IPS-NIHi7 (cell line): ENCODE measurements around the gene SCARB2.
A peak's percentile ranks its signal among the peaks of the same experiment; 100 is the strongest.
"Not testable (repeated sequence)": the region's sequence is repeated elsewhere in the genome, so short reads cannot be mapped to it uniquely, and the experiment has no call there.

ENCODE experiments used
- DNase-seq: peaks from one replicate; pipeline ENCODE4 v3.0.0; 2012; ENCODE audit warnings: mixed read lengths; ENCODE audit errors: extremely low spot score

Gene SCARB2, protein sequence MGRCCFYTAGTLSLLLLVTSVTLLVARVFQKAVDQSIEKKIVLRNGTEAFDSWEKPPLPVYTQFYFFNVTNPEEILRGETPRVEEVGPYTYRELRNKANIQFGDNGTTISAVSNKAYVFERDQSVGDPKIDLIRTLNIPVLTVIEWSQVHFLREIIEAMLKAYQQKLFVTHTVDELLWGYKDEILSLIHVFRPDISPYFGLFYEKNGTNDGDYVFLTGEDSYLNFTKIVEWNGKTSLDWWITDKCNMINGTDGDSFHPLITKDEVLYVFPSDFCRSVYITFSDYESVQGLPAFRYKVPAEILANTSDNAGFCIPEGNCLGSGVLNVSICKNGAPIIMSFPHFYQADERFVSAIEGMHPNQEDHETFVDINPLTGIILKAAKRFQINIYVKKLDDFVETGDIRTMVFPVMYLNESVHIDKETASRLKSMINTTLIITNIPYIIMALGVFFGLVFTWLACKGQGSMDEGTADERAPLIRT

GRCh38 chr4:76213415-76214176 lies at the start of gene SCARB2:
TSS of gene SCARB2 (minus strand) at chr4:76213824. CDS start at chr4:76213543, 281 bp downstream.
- DNase-seq = peak; percentile 93

DNA sequence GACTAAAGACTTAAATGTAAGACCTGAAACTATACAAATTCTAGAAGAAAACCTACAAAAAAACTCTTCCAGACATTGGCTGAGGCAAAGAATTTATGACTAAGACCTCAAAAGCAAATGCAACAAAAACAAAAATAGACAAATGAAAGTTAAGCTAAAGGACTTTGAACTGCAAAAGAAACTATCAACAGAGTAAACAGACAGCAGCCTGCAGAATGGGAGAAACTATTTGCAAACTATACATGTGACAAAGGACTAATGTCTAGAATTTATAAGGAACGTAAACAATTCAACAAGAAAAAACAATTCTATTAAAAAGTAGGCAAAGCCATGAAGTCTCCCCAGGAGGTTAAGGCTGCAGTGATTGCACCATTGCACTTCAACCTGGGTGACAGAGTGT lies 46.9 kb upstream of the SCARB2 start:
- no peak for DNase-seq

DNA sequence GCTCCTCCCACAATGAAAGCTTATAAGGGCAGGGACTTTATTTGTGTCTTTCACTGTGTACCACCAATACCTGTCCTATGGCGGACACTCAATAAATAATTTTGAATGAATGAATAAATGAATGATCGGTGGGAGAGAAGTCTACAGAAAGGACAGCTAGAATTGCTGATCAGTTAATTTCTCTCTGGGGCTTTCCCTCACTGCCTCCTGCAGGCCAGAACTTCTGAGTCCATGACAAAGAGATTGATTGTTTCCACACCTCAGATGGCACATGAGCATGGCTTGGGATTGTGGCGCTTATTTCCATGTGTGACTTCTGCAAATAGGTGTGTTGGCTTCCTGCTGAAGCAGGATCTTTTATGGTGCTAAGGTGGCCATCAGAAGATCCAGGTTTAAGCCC lies 44.2 kb upstream of the SCARB2 start:
- DNase-seq = no peak

DNA sequence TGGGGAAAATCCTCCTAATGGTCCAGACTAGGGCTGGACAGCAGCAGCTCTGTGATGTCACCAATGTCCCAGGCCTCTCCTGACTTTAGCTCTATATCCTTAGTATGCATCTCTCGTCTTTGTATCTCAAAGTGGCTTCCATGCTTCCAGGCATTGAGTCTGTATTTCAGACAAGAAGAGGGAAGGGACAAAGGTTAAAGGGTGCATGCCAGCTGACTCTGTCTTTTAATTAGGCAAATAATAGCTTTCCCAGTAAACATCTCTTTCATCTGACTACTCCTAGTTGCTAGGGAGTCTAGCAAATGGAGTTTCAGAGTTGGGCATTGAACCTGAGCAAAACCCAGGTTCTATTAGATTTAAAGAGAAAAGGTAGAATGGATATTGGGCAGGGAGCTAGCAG lies 43.3 kb upstream of the SCARB2 start:
- no peak for DNase-seq

DNA sequence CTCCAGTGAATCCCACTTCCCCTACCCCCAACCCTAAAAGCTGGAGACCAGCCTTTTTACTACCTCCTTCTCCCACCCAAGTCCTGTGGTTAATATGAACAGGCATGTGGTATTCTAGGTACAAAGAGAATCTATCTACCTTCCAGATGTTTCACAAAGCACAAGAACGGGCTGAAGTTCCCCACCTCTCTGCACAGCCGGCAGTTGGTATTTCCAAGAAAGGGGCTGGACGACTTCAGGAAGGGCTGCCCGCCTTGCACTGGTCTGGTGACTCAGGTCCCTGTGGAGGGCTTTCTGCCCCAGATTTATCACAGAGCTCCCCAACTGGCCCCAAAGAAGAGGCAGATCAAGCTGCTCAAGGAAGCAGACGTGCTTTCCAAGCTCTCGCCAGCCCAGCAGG lies 42.4 kb upstream of the SCARB2 start:
- no peak for DNase-seq

DNA sequence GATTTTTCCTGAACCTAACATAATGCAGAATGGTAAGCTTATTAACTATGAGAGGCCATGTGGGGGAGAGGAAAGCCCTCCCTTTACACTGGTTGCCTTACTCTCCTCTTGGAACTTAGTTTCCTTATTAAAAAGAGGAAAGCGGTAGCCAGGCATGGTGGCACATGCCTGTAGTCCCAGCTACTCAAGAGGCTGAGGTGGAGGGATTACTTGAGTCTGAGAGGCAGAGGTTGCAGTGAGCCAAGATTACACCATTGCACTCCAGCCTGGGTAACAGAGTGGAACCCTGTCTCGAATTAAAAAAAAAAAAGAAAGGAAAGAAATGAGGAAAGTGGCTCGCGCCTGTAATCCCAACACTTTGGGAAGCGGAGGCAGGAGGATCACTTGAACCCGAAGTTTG lies 39.9 kb upstream of the SCARB2 start:
- DNase-seq = no peak

DNA sequence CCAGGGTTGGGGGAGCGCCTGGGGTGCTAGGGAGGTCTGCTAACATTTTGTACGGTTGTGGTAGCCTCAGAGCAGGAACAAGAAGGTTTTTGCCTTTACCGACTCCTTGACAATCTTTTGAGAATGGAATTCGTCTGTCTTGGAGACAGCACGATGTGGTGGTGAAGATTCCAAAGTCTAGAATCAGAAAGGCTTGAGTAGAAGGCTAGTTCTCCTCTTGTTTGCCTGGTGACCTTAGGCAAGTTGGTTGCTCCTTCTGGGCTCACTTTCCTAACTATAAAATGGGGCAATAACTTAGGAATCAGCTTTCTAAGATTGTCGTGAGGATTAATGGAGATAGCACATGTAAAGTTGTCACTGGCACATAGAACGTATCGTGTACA lies 38.6 kb upstream of the SCARB2 start:
- DNase-seq = no peak

- peak; percentile 87 for DNase-seq
Measured at GRCh38 chr4:76251441-76252270, 38.0 kb upstream of the SCARB2 start, which contains the start of gene FAM47E. TSS of gene FAM47E (plus strand) at chr4:76251721. CDS start at chr4:76251747, 26 bp downstream.

- no peak for DNase-seq
Measured at GRCh38 chr4:76250962-76251361, 37.3 kb upstream of the SCARB2 start.

- DNase-seq = no peak
Measured at GRCh38 chr4:76246852-76247251, 33.2 kb upstream of the SCARB2 start.

GRCh38 chr4:76246025-76246424 lies 32.4 kb upstream of the SCARB2 start:
- no peak for DNase-seq

GRCh38 chr4:76243877-76244276 lies 30.3 kb upstream of the SCARB2 start:
- DNase-seq = not testable (repeated sequence)

DNA sequence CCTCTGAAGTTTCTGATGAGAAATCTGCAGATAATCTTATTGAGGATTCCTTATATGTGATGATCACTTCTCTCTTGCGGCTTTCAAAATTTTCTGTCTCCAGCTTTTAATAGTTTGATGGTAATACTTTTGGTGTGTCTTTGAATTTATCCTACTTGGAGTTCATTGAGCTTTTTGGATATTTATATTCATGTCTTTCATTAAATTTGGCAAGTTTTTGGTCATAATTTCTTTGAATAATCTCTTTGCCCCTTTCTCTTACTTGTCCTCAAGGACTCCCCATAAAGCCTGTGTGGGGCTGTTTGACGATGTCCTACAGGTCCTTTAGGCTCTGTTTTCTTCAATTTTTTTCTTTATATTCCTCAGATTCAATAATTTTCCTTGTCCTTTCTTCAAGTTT lies 26.6 kb upstream of the SCARB2 start:
- no peak for DNase-seq

DNA sequence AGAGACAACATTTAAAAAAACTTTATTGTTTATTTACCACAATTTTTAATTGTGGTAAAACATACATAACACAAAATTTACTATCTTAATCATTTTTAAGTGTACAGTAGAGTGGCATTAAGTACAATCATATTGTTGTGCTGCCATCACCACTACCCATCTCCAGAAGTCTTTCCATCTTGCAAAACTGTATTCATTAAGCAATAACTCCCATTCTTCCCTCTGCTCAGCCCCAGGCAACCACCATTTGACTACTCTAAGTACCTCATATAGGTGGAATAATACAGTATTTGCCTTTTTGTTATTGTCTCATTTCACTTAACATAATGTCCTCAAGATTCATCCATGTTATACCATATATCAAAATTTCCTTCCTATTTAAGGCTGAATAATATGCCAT lies 25.1 kb upstream of the SCARB2 start:
- DNase-seq = no peak

GRCh38 chr4:76238236-76238635 lies 24.6 kb upstream of the SCARB2 start:
- no peak for DNase-seq

DNA sequence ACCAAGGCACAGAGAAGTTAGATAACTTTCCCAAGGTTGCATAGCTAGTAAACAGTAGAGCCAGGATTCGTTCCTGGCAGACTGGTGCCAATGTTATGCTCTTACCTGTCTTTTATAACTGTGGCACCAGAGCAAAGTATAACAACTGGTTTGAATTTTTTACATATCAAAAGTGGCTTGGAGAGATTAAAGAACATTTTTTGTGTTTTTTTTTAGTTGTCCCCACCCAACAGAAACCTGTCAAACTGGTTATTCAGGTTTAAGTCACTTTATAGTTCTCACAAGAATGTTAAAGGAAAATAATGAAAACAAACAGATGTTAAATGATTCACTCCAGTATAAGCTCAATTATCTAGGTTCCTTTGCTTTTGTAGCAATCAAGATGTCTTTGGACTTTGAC lies 22.3 kb upstream of the SCARB2 start:
- no peak for DNase-seq

- no peak for DNase-seq
Measured at GRCh38 chr4:76235407-76235806, 21.8 kb upstream of the SCARB2 start.

GRCh38 chr4:76234679-76235044 lies 21.0 kb upstream of the SCARB2 start:
- DNase-seq = no peak

DNA sequence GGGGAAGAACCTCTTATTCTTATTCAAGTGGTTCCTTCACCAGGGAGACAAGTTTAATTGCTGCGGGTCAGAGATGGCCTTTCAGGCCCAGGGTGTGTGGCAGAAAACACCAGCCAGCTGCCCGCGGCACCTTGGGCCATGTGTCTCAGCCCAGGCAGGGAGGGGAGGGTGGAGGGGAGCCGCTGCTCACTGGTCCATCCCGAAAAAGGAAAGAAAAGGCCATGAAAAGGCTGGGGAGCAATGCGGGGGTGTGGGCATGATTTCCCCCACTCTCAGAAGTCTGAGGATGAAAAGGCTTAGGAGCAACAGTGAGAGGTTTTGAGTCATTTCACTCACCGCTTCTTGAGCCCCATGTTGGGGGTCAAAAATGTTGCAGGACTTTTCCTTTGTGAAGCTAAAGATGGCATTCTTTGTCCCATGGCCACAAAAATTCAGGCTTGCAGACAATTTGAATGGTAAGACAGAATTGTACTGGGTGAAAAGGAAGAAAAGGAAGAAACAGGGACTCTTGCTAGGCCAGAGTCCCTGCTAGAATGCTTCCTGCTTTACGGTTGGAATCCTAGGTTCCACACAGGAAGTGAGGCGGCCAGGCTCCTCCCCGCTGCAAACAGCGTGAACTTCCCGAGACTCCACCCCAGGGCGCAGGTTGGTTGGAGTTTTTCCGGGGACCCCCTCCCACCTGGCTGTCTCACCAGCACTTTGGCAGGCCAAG lies 20.5 kb upstream of the SCARB2 start:
- no peak for DNase-seq

DNA sequence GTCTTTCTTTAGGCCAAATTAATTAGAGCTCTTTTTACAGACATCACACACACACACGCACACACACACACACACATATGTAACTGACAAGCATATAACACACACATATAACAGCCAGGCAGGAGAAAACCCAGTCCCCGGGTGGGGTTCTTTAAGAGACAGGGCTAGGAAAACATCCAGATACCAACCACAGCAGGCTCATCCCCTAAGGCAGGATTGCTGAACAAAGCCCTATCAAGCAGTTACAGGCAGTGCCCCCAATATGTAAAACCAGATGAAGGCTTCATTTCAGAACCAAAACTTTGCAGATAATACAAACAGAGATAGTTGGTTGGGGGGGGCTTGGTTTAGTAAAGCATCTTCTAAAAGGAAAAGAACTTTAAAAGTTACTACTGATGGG lies 19.9 kb upstream of the SCARB2 start:
- no peak for DNase-seq

- no peak for DNase-seq
Measured at GRCh38 chr4:76233083-76233482, 19.5 kb upstream of the SCARB2 start.
